GM18511 (cell line): ENCODE data around the gene EXOC3L4.
A peak's percentile ranks its signal among the peaks of the same experiment; 100 is the strongest.
"Not testable (repeated sequence)": the region's sequence is repeated elsewhere in the genome, so short reads cannot be mapped to it uniquely, and the experiment has no call there.

Source experiments
- ATAC-seq: cut with Tn5 transposase; IDR thresholded peaks from one replicate; pipeline ENCODE4 v1.9.1; 2021; ENCODE audit warnings: mild to moderate bottlenecking, moderate library complexity; ENCODE audit not compliant: unreplicated experiment

EXOC3L4 gene

GRCh38 chr14:103094406-103095209 is at the start of gene EXOC3L4:
Gene EXOC3L4 (plus strand): TSS chr14:103094725. CDS start chr14:103100220, 5,495 bp downstream.
- no peak for ATAC-seq

GRCh38 chr14:103045371-103045869 is 49.1 kb upstream of the EXOC3L4 start:
- no peak for ATAC-seq

DNA sequence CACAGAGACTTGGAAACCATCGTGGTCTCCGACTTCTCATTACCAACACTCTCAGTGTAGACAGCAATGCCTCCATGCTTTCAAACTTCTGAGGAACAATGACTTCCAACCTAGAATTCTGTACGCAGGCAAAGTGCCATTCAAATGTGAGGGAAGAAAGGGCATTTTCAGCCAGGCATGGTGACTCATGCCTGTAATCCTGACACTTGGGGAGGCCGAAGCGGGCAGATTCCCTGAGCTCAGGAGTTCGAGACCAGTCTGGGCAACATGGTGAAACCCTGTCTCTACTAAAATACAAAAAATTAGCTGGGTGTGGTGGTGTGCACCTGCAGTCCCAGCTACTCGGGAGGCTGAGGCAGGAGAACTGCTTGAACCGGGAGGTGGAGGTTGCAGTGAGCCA is 47.1 kb upstream of the EXOC3L4 start:
- ATAC-seq = not testable (repeated sequence)

DNA sequence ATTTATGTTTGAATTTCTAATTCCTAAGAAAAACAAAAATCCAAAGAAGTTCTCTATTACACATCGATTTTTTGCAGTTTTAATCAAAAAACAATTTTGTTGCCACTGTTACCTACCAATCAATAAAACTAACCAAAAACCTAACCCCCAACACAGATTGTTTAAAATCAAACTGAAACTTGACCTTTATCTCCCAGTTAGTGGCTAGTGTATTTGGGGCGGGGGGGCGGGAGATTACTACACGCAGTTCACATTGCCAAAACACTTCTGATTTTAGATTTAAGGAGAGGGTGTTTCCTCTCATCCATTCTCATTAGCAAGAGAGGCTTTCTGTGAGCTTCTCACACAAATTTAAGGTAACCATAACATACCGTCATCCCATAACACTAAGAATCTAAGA is 43.6 kb upstream of the EXOC3L4 start:
- no peak for ATAC-seq

DNA sequence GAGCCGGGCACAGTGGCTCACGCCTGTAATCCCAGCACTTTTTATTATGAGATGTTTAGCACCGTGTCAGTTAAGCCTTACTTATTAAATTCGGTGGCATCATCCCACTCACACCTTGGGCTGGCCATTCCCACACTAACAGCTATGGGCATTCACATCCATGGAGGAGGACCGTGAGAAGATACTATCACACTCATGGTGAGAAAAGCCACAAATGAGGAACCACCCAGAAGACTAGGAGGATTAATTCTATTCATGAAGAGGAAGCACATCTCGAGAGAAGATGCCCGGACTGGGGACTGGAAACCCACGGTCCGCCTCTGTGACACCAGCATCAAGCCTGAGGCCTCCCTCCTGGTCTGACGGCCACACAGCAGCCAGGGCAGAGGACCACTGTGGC is 42.1 kb upstream of the EXOC3L4 start:
- ATAC-seq = no peak

- ATAC-seq = no peak
These were observed 38.8 kb upstream of the EXOC3L4 start for GRCh38 chr14:103055695-103056094.

GRCh38 chr14:103056322-103057027 is 38.0 kb upstream of the EXOC3L4 start:
- no peak for ATAC-seq

DNA sequence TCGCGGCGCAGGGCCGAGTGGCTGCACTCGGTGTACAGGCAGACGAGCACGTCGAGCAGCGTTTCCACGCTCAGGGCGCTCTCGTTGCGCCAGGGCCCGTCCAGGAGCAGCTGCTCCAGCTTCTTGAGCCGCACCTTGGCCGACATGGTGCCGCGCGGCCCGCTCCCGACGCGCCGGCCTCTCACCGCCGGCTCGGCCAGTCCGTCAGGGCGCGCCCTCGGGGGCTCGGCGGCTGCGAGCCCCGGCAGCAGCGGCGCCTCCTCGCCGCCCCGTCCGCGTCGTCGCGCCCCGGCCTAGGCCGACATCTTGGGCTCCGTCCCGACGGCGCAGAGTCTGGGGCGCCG is 37.5 kb upstream of the EXOC3L4 start:
- no peak for ATAC-seq

GRCh38 chr14:103057372-103058163 is 37.0 kb upstream of the EXOC3L4 start, which contains the start of gene CDC42BPB:
Gene CDC42BPB (minus strand): TSS chr14:103057549. CDS start chr14:103057173, 376 bp downstream.
- peak; percentile 76 for ATAC-seq

GRCh38 chr14:103058164-103059055 is 36.1 kb upstream of the EXOC3L4 start:
- no peak for ATAC-seq

GRCh38 chr14:103059556-103059955 is 35.0 kb upstream of the EXOC3L4 start:
- no peak for ATAC-seq

GRCh38 chr14:103061482-103061976 is 33.0 kb upstream of the EXOC3L4 start:
- ATAC-seq = no peak

- ATAC-seq = no peak
These were observed 30.1 kb upstream of the EXOC3L4 start for GRCh38 chr14:103064436-103064835.

DNA sequence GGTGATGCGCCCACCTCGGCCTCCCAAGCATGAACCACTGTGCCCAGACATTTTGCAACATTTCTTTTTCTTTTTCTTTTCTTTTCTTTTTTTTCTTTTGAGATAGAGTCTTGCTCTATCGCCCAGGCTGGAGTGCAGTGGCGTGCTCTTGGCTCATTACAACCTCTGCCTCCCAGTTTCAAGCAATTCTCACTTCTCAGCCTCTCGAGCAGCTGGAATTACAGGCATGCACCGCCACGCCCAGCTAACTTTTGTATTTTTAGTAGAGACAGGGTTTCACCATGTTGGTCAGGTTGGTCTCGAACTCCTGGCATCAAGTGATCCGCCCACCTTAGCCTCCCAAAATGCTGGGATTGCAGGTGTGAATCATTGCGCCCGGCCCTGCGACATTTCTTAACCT is 29.5 kb upstream of the EXOC3L4 start:
- no peak for ATAC-seq

GRCh38 chr14:103065861-103066260 is 28.7 kb upstream of the EXOC3L4 start:
- no peak for ATAC-seq

GRCh38 chr14:103066399-103066798 is 28.1 kb upstream of the EXOC3L4 start:
- ATAC-seq = no peak

DNA sequence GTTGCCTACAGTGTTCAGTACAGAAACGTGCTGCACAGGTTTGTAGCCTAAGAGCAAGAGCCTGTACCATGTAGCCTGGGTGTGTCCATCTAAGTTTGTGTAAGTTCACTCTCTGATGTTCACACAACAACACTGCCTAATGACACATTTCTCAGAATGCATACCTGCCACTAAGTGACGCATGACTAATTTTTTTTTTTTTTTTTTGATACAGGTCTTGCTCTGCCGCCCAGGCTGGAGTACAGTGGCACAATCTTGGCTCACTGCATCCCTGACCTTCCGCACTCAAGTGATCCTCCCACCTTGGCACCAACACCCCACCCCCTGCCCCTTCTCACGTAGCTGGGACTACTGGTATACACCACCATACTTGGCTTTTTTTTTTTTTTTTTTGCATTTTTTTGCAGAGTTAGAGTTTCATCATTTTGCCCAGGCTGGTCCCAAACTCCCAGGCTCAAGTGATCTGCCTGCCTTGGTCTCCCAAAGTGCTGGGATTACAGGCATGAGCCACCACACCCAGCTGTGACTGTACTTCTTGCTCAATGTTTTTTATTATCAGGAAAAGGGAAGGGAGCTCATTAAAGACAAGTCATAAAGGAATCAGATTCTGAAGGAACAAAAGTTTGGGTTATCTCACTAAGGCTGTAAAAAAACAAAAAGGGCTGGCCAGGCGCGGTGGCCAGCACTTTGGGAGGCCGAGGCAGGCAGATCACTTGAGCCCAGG is 27.1 kb upstream of the EXOC3L4 start:
- no peak for ATAC-seq

- ATAC-seq = no peak
These were observed 26.0 kb upstream of the EXOC3L4 start for GRCh38 chr14:103068351-103069073.
